ENCODE measurements around the gene SELENOM. TPM values are rescaled to one million over a fixed set of nuclear protein-coding genes. Genes with fewer than 3 reads are reported as not detected.

SELENOM gene
- total RNA-seq, 2 donors from 2014 or later: 27.1 to 61.7 TPM

GRCh38 chr22:31134688-31135087, 27.3 kb upstream of the SELENOM start:
- Histone ChIP-seq H3K27me3 (no peaks in the 10 kb centered on the region), H3K27ac (no peak overlapping the region), H3K9ac (ENCODE audit: low read depth in 2 of 2, low read length in 2 of 2) (no peak overlapping the region), H3K36me3 (no peaks in the 10 kb centered on the region), H3K4me1 (no peaks in the 10 kb centered on the region), H3K4me3 (no peak overlapping the region), H3K9me3 (no peaks in the 10 kb centered on the region)
- TF ChIP-seq CTCF (IDR thresholded peaks at IDR 0.05): no peak
- no peak for DNase-seq
- intact Hi-C loops (cut with DNase I): no loop called here

- H3K27me3 ChIP-seq: no peaks in the 10 kb centered on the region
- no peak for TF ChIP-seq CTCF (IDR thresholded peaks at IDR 0.05)
- no peak overlapping the region for H3K9ac ChIP-seq (ENCODE audit: low read depth in 2 of 2, low read length in 2 of 2)
- H3K4me1 ChIP-seq: no peaks in the 10 kb centered on the region
- no peak overlapping the region for H3K4me3 ChIP-seq
- no peaks in the 10 kb centered on the region for H3K36me3 ChIP-seq
- H3K27ac ChIP-seq: no peak overlapping the region
- no peak for DNase-seq
- no peaks in the 10 kb centered on the region for H3K9me3 ChIP-seq
- intact Hi-C loops (cut with DNase I): no loop called here
Measured at GRCh38 chr22:31133911-31134310, 26.5 kb upstream of the SELENOM start.

GRCh38 chr22:31130873-31131272, 23.5 kb upstream of the SELENOM start:
- Histone ChIP-seq H3K36me3 (no peaks in the 10 kb centered on the region), H3K9ac (ENCODE audit: low read depth in 2 of 2, low read length in 2 of 2) (no peak overlapping the region), H3K27ac (no peak overlapping the region), H3K9me3 (no peaks in the 10 kb centered on the region), H3K4me1 (no peaks in the 10 kb centered on the region), H3K27me3 (no peaks in the 10 kb centered on the region), H3K4me3 (no peak overlapping the region)
- intact Hi-C loops (cut with DNase I): no loop called here
- no peak for DNase-seq
- TF ChIP-seq CTCF (IDR thresholded peaks at IDR 0.05): no peak

- no peak for DNase-seq
- TF ChIP-seq CTCF (IDR thresholded peaks at IDR 0.05): no peak
- H3K27ac ChIP-seq: no peak overlapping the region
- H3K9me3 ChIP-seq: no peaks in the 10 kb centered on the region
- intact Hi-C loops (cut with DNase I): no loop called here
- H3K4me1 ChIP-seq: no peaks in the 10 kb centered on the region
- no peaks in the 10 kb centered on the region for H3K27me3 ChIP-seq
- H3K36me3 ChIP-seq: no peaks in the 10 kb centered on the region
- no peak overlapping the region for H3K4me3 ChIP-seq
- no peak overlapping the region for H3K9ac ChIP-seq (ENCODE audit: low read depth in 2 of 2, low read length in 2 of 2)
Measured at GRCh38 chr22:31128156-31128555, 20.8 kb upstream of the SELENOM start.

- no peaks in the 10 kb centered on the region for H3K9me3 ChIP-seq
- DNase-seq: no peak
- TF ChIP-seq CTCF (IDR thresholded peaks at IDR 0.05): no peak
- H3K9ac ChIP-seq (ENCODE audit: low read depth in 2 of 2, low read length in 2 of 2): no peak overlapping the region
- H3K27me3 ChIP-seq: no peaks in the 10 kb centered on the region
- H3K36me3 ChIP-seq: no peaks in the 10 kb centered on the region
- intact Hi-C loops (cut with DNase I): no loop called here
- no peak overlapping the region for H3K27ac ChIP-seq
- H3K4me1 ChIP-seq: peaks cover 3% of the 10 kb centered on the region
- no peak overlapping the region for H3K4me3 ChIP-seq
Measured at GRCh38 chr22:31127181-31127772, 19.9 kb upstream of the SELENOM start.

GRCh38 chr22:31126869-31127175, 19.5 kb upstream of the SELENOM start:
- Histone ChIP-seq H3K27ac (no peak overlapping the region), H3K4me3 (no peak overlapping the region), H3K36me3 (no peaks in the 10 kb centered on the region), H3K9me3 (no peaks in the 10 kb centered on the region), H3K4me1 (peaks cover 8% of the 10 kb centered on the region), H3K27me3 (no peaks in the 10 kb centered on the region), H3K9ac (ENCODE audit: low read depth in 2 of 2, low read length in 2 of 2) (no peak overlapping the region)
- no peak for DNase-seq
- intact Hi-C loops (cut with DNase I): no loop called here
- TF ChIP-seq CTCF (IDR thresholded peaks at IDR 0.05): no peak

Data from colonic mucosa (tissue), 4 donors.